VCaP (cell line): ENCODE data around the gene FRMPD3.

Source experiments
- H3K27ac ChIP-seq: fragments of 450-650 bp; 2 replicates; pipeline ENCODE4 v1.5.1; 2017
- CTCF ChIP-seq: fragments of 450-650 bp; conservative IDR thresholded peaks from 2 replicates; pipeline ENCODE4 v1.5.1; 2017; ENCODE audit warnings: mild to moderate bottlenecking, moderate library complexity

FRMPD3 gene

GRCh38 chrX:107445146-107445545 lies 4.3 kb upstream of the FRMPD3 start:
- no peak overlapping the region for H3K27ac ChIP-seq
- TF ChIP-seq CTCF, result no peak

DNA sequence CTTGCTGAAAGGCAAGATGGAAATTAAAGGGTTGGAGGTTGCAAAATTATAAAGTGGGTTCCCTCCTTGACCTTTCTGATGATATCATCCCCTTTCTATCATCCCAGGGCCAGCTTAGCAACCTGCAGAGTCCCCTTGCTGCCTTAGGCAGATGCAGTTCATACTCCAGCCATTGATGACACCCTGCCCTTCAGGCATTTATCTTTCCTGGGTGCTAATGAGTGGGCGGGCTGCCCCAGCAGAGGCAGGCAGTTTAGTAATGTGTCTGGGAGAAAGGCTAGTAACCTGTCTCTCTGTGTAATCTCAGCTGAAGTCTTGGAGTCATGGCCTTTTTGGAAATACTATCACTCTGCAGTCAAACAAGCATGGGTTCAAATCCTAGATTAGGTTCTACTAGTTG lies 3.8 kb upstream of the FRMPD3 start:
- no peak overlapping the region for H3K27ac ChIP-seq
- no peak for TF ChIP-seq CTCF

- no peak for TF ChIP-seq CTCF
These were observed 1.8 kb upstream of the FRMPD3 start for GRCh38 chrX:107447642-107448041.

GRCh38 chrX:107448625-107448997 lies 841 bp upstream of the FRMPD3 start:
- TF ChIP-seq CTCF, result no peak
- H3K27ac ChIP-seq, result no peak overlapping the region

More at GRCh38 chrX:107447642-107448041, 1.8 kb upstream of the FRMPD3 start:
- H3K27ac ChIP-seq, result no peak overlapping the region

DNA sequence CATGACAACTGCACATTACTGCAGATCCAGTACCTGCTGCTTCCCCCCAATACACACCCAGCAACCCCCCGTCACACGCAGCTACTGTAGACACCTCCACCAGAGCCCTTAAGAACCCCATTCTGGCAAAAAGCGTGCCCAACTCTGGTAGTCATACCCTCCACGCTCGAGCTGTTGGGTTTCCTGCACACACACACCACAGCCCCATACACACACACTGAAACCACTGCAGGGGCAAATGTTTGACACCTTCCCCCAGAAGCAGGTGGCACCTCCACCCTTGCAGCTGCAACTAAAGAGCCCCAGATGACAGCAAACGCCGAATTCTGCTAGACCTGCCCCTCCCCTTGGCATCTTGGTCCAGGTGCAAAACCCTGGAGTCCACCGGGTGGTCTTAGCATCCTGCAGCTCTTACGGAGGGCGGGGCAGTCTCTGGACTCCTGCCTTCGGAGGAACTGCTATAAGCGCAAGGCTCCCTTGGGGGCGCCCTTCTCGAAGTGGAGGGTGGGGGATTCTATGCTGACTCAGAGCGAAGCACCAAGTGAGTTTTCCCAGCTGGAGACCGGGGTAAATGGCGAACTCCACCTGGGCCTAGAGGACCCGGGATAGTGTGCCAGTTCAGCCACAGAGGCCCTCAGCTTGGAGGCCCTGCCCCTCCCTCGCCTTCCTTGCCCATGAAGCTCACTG lies 1.5 kb downstream of the FRMPD3 start:
- no peak for TF ChIP-seq CTCF
- H3K27ac ChIP-seq, result no peak overlapping the region

DNA sequence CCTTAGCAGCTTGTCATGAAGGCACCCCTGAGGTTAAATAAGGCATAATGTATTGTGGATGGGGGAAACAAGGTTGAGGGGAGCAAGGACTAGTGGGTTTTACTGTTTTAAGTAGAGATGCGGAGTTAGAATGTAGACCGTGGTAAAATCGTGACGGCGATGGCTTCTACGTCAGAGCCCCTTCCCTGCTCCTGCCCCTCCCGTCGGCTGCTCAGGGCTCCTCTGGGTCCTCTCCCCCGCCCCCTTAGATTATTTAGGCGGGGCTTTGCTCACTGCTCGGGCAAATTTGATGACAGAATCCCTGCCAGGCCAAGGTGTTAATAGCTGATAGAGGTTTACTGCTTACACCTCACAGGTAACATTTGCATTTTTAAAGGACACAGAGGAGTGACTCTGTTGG lies 2.3 kb downstream of the FRMPD3 start:
- no peak for TF ChIP-seq CTCF
- H3K27ac ChIP-seq, result no peak overlapping the region

GRCh38 chrX:107452581-107452980 lies 3.1 kb downstream of the FRMPD3 start:
- no peak for TF ChIP-seq CTCF
- H3K27ac ChIP-seq, result no peak overlapping the region
